Activated CD8-positive, alpha-beta memory T cell treated with anti-CD3 and anti-CD28 coated beads, Interleukin-2, amount 50 U/mL, for 24 hours (primary cell): ENCODE data around the gene GC.
"Not testable (repeated sequence)": the region's sequence is repeated elsewhere in the genome, so short reads cannot be mapped to it uniquely, and the experiment has no call there.

Experiments used
- DNase-seq: peaks from one replicate; pipeline ENCODE4 v3.0.0-alpha.2; 2020; ENCODE audit errors: extremely low read depth

GC gene

GRCh38 chr4:71768123-71768522 lies 15.8 kb downstream of the GC start:
- no peak for DNase-seq

- DNase-seq: no peak
Observed at GRCh38 chr4:71765821-71766383, 18.0 kb downstream of the GC start.

DNA sequence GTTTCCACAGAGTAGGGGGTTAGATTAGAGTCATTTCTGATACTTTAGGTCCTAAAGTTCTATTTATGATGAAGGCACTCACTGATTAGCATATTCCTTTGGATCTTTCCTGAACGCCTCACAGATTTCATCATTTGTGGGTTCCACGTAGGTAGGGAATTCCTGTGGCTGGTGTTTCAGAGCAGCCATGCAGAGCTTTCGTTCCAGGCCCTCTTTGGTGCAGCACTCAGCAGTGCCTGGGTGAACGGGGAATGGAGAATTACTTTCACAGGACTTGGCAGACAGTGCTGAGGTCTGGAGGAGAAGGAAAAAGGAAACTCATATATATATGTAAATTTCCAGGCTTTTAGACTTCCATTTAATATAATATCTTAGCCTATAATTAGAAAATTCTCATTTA lies 18.5 kb downstream of the GC start:
- DNase-seq: no peak

DNA sequence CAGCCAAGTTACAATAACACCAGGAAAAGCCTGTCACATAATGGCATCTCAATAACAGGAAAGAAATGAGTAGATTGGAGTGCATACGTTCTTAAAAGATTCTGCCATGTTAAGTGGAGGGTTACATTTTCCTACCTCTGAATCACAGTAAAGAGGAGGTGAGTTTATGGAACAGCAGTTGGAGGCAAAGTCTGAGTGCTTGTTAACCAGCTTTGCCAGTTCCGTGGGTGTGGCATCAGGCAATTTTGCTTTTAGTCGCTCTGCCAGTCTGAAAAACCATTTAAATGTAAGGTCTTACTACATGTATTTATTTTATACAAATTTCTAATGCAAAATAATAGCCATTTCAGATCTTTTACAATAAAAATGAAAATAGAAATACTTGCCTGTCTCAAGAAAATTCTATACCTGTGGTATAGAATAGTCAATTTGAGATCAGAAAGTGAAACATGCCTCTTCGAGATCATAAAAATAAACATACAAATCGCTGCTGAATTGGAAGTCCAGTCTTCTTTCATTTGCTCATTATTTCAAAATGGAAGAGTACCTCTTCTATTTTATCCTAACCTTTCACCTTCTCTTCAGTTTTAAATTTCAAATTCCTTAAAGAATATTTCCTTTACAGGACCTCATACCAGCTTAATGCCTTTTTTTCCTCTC lies 31.4 kb downstream of the GC start:
- no peak for DNase-seq

DNA sequence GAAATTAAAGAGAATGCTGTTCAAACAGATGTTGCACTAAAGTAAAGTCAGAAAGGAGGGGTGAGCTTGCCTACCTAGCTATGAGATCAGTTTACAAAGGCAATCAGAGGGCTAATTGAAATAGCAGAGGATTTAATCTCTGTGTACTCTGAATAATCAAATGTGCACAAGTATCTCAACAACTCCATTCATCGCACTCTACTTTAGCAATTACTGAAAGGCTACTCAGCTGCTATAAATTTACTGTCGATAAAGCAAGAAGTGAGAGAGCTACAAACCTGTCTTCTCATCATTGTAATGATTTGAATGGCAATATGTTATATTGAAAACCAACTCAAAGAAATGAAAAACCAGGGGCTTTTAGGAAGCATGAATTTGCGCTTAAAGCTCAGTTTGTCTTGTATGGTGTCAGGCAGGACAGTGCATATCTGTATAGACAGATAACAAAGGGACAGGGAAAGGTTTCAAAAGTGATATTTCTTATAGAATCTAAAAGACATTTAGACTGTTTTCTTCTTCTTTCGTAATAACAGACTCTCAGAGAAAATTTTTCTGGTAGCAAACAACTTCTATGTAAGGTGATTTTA lies 34.8 kb downstream of the GC start:
- DNase-seq: no peak

DNA sequence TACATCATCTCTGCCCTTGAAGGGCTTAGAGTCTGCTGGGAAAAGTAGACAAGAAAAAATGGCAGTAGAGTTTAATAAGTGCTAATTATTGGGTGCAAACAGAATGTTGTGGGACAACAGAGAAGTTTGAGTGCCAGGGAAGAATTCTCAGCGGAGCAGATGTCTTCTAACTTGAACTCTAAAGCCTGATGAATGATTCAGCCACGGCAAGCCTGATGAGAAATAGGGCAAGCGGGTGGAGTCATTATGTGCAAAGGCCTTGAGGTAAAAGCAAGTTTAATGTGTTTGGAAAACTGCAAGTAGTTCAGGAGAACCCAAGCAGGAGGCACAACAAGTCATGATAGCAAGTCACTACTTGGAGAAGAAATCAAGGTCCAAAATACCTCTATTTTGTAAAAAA lies 37.5 kb downstream of the GC start:
- no peak for DNase-seq

- DNase-seq: not testable (repeated sequence)
Observed at GRCh38 chr4:71738782-71739181, 45.1 kb downstream of the GC start.

DNA sequence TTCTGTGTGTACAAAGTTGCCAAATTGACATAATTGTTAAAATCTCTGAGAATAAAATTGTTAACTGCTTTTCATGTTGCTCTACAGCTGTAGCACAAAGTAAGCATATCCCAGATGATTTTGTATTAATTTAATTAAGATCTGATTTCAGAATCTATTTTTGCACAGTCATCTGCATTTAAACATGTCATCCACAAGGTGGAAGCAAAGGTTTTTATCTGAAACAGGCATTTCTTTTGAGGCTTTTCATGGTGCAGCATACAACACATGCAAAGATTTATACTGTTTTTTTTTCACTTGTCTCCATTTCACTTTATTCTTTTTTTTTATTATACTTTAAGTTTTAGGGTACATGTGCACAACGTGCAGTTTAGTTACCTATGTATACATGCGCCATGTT lies 51.2 kb downstream of the GC start:
- DNase-seq: no peak

DNA sequence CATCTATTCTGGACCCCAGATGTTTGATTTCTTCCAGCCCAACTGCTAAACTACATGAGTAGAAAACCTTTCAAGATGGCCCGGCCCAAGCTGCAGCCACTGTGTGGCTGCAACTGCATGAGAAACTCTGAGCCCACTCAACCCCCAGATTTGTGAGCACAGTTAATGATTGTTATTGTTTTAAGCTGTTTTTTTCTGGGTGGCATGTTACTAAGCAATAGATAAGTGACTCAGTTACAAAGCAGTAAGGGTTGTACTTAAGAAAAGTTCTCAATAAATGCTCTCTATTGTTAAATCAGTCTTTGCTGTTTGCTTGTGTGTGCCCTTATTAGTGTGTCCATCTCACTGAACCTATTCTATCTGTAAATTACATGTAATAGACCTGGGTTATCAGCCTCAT lies 51.8 kb downstream of the GC start:
- no peak for DNase-seq

GRCh38 chr4:71729856-71730255 lies 54.0 kb downstream of the GC start:
- DNase-seq: no peak

- DNase-seq: no peak
Observed at GRCh38 chr4:71713611-71714203, 70.2 kb downstream of the GC start.

DNA sequence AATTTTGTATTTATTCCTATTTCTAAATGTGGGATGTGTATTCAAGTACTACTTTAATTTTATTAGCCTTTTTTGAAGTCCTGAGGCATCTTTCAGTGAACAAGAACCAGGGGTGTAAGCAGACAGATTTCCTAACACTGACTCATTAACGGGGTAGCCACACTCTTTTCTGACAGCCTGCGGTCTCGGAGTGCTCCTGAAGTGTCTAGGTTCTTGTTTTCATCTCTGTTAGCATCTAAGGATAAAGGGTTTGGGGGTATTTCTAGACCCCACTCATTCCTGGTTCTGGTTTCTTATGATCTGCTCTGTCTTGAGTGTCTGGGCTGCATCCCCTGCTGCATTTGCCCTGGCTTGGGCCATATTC lies 71.9 kb downstream of the GC start:
- DNase-seq: no peak

GRCh38 chr4:71711044-71711984 lies 72.6 kb downstream of the GC start:
- DNase-seq: no peak

GRCh38 chr4:71709961-71710360 lies 73.9 kb downstream of the GC start:
- DNase-seq: no peak

DNA sequence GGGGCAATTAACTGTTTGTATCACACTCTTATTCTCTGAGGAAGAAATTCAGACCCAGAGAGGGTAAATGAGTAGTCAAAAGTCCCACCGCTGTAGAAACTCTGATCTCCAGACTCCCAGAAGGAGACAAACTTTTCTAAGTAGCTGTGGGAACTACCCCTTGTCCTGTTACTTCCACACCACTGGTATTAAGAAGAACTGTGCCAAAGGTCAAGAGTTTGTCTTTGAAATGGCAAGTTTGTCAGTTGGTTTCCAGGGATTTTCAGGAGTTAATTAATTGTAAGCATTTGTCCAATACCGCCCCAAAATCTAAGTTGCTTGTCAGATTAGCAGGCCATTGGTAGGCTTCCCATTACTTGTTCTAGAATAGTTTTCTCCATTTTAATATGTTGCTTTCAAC lies 85.7 kb downstream of the GC start:
- no peak for DNase-seq

GRCh38 chr4:71697031-71697430 lies 86.8 kb downstream of the GC start:
- DNase-seq: no peak

DNA sequence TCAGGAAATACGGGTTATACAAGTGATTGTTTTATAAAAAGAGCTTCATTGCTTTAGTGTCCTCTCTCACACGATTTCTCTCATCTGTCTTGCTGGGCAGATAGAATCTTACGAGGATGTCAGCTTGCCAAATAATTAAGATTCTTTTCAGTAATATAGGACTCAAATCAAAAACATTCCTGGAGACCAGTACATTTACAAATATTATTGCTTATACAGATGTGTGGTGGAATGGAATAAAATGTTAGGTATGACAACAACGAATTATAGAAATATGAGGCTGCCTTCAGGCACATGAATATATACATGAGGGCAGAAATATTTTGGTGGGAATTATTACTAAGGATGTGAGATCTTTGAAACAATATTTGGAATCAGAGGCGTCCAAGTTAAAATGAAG lies 88.9 kb downstream of the GC start:
- no peak for DNase-seq

- no peak for DNase-seq
Observed at GRCh38 chr4:71692963-71693362, 90.9 kb downstream of the GC start.

DNA sequence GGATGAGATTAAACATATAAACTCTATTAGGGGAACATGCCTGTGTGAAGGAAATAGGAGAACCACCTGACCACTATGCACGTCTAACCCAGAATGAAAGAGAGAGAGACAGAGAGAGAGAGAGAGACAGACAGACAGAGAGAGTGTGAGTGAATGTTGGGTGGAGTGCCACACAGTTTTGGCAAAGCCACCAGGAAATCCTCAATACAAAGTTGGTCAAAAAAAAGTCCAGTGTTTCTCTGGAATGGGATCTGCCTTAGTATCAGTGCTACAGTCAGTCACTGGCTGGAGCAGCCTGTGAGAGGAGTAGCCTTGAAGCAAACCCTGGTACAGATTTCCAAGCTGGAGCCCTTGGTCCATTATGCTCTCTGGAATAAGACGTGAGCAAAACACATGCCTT lies 91.7 kb downstream of the GC start:
- no peak for DNase-seq
